SK-N-SH treated with all-trans-retinoic acid at 6 μM for 48 hours (cell line): ENCODE data around the gene NBPF4.

Source experiments
- ATAC-seq: fragments of 200-7000 bp; cut with Tn5 transposase; 3 replicates; pipeline ENCODE4 v1.9.1; 2020; ENCODE audit warnings: mild to moderate bottlenecking, moderate library complexity
- ARNTL ChIP-seq: fragments of 450-650 bp; formaldehyde crosslinking; IDR thresholded peaks from 2 replicates; pipeline ENCODE4 v1.5.0; 2020; ENCODE audit warnings: low read depth, mild to moderate bottlenecking, moderate library complexity, borderline replicate concordance
- CSDC2 ChIP-seq: fragments of 250-450 bp; sonication (Bioruptor Pico); IDR thresholded peaks from 2 replicates; pipeline ENCODE4 v1.5.0; 2020; ENCODE audit warnings: mild to moderate bottlenecking, moderate library complexity
- CSRNP3 ChIP-seq: fragments of 250-450 bp; sonication (Bioruptor Pico); IDR thresholded peaks from 2 replicates; pipeline ENCODE4 v1.5.1; 2021; ENCODE audit warnings: mild to moderate bottlenecking, moderate library complexity
- ESRRG ChIP-seq: fragments of 250-450 bp; sonication (Bioruptor Pico); IDR thresholded peaks from 2 replicates; pipeline ENCODE4 v1.6.1; 2021; ENCODE audit warnings: mild to moderate bottlenecking
- GLIS3 ChIP-seq: fragments of 250-450 bp; sonication (Bioruptor Pico); IDR thresholded peaks from 2 replicates; pipeline ENCODE4 v1.5.0; 2020; ENCODE audit warnings: mild to moderate bottlenecking, moderate library complexity
- ISL1 ChIP-seq: fragments of 250-450 bp; sonication (Bioruptor Pico); IDR thresholded peaks from 2 replicates; pipeline ENCODE4 v2.1.2; 2022; ENCODE audit warnings: mild to moderate bottlenecking, moderate library complexity
- OSR1 ChIP-seq: fragments of 250-450 bp; sonication (Bioruptor Pico); IDR thresholded peaks from 2 replicates; pipeline ENCODE4 v1.8.0; 2022; ENCODE audit warnings: moderate library complexity, mild to moderate bottlenecking, inconsistent platforms
- PPARA ChIP-seq: fragments of 250-450 bp; sonication (Bioruptor Pico); IDR thresholded peaks from 2 replicates; pipeline ENCODE4 v1.5.0; 2020; ENCODE audit warnings: mild to moderate bottlenecking, borderline replicate concordance
- SNAI2 ChIP-seq: fragments of 250-450 bp; sonication (Bioruptor Pico); IDR thresholded peaks from 2 replicates; pipeline ENCODE4 v1.5.0; 2020; ENCODE audit warnings: mild to moderate bottlenecking, moderate library complexity
- TCF4 ChIP-seq: fragments of 250-450 bp; sonication (Bioruptor Pico); IDR thresholded peaks from 2 replicates; pipeline ENCODE4 v1.8.0; 2021; ENCODE audit warnings: mild to moderate bottlenecking, moderate library complexity, borderline replicate concordance
- ZC3H10 ChIP-seq: fragments of 250-450 bp; sonication (Bioruptor Pico); IDR thresholded peaks from 2 replicates; pipeline ENCODE4 v1.5.1; 2021; ENCODE audit warnings: mild to moderate bottlenecking, moderate library complexity
- ZFP3 ChIP-seq: fragments of 250-450 bp; sonication (Bioruptor Pico); IDR thresholded peaks from 2 replicates; pipeline ENCODE4 v1.5.0; 2020; ENCODE audit warnings: mild to moderate bottlenecking, moderate library complexity
- ZNF565 ChIP-seq: fragments of 450-650 bp; formaldehyde crosslinking; conservative IDR thresholded peaks from 2 replicates; pipeline ENCODE4 v1.5.0; 2020; ENCODE audit warnings: low read depth, mild to moderate bottlenecking, moderate library complexity
- ZNF70 ChIP-seq: fragments of 450-650 bp; formaldehyde crosslinking; IDR thresholded peaks from 2 replicates; pipeline ENCODE4 v1.5.0; 2020; ENCODE audit warnings: mild to moderate bottlenecking, moderate library complexity
- TF ChIP-seq, protein P1 (sequence below): fragments of 250-450 bp; sonication (Bioruptor Pico); IDR thresholded peaks from 2 replicates; pipeline ENCODE4 v1.5.0; 2020; ENCODE audit warnings: mild to moderate bottlenecking, moderate library complexity
- TF ChIP-seq, protein P2 (sequence below): fragments of 250-450 bp; sonication (Bioruptor Pico); IDR thresholded peaks from 2 replicates; pipeline ENCODE4 v1.8.0; 2021; ENCODE audit warnings: low read depth, mild to moderate bottlenecking, moderate library complexity, borderline replicate concordance
- TF ChIP-seq, protein P3 (sequence below): fragments of 250-450 bp; sonication (Bioruptor Pico); IDR thresholded peaks from 2 replicates; pipeline ENCODE4 v1.8.0; 2020; ENCODE audit warnings: mild to moderate bottlenecking, moderate library complexity, borderline replicate concordance
- TF ChIP-seq, protein P4 (sequence below): fragments of 250-450 bp; sonication (Bioruptor Pico); IDR thresholded peaks from 2 replicates; pipeline ENCODE4 v1.5.1; 2020; ENCODE audit warnings: low read depth, mild to moderate bottlenecking, moderate library complexity

The NBPF4 gene

DNA sequence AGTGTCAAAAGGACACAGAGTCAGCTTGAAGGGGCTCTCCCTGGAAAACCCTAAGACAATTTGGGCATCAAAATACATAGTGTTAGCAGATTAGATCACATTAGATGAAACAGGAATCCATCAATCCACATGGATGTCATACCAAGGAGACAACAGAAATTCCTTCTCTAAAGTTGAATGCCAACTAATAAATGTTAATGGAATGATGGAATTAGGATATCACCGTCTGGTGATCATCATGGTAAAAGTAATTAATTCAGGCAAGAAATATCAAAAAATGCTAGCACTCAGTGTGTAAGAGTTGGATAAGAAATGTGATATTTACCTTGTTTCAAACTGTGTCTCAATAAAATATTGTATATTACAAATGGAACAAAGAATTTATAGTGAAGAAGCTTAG lies 32.9 kb downstream of the NBPF4 start:
- no peak for TF ChIP-seq ZFP3 (CRISPR knock-in tag)
- 0 out of 2 replicates have a peak, but pooled peaks have one; percentile 13 for TF ChIP-seq TCF4
- peak; percentile 91 for TF ChIP-seq ISL1 (CRISPR knock-in tag)
- ATAC-seq = no peak

- ATAC-seq = no peak
- TF ChIP-seq GLIS3 (CRISPR knock-in tag) (no peak), CSRNP3 (no peak), OSR1 (CRISPR knock-in tag) (no peak), SNAI2 (no peak), ARNTL (CRISPR knock-in tag) (no peak), PPARA (CRISPR knock-in tag) (no peak), CSDC2 (no peak), ESRRG (CRISPR knock-in tag) (no peak)
- TF ChIP-seq, protein P1, sequence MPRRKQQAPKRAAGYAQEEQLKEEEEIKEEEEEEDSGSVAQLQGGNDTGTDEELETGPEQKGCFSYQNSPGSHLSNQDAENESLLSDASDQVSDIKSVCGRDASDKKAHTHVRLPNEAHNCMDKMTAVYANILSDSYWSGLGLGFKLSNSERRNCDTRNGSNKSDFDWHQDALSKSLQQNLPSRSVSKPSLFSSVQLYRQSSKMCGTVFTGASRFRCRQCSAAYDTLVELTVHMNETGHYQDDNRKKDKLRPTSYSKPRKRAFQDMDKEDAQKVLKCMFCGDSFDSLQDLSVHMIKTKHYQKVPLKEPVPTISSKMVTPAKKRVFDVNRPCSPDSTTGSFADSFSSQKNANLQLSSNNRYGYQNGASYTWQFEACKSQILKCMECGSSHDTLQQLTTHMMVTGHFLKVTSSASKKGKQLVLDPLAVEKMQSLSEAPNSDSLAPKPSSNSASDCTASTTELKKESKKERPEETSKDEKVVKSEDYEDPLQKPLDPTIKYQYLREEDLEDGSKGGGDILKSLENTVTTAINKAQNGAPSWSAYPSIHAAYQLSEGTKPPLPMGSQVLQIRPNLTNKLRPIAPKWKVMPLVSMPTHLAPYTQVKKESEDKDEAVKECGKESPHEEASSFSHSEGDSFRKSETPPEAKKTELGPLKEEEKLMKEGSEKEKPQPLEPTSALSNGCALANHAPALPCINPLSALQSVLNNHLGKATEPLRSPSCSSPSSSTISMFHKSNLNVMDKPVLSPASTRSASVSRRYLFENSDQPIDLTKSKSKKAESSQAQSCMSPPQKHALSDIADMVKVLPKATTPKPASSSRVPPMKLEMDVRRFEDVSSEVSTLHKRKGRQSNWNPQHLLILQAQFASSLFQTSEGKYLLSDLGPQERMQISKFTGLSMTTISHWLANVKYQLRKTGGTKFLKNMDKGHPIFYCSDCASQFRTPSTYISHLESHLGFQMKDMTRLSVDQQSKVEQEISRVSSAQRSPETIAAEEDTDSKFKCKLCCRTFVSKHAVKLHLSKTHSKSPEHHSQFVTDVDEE (CRISPR knock-in tag) = no peak
These were observed 34.3 kb downstream of the NBPF4 start for GRCh38 chr1:108209456-108210108.

- TF ChIP-seq ZNF70 (CRISPR knock-in tag) (no peak), ZC3H10 (CRISPR knock-in tag) (no peak), TCF4 (no peak), ZNF565 (CRISPR knock-in tag) (no peak)
- TF ChIP-seq, protein P2, sequence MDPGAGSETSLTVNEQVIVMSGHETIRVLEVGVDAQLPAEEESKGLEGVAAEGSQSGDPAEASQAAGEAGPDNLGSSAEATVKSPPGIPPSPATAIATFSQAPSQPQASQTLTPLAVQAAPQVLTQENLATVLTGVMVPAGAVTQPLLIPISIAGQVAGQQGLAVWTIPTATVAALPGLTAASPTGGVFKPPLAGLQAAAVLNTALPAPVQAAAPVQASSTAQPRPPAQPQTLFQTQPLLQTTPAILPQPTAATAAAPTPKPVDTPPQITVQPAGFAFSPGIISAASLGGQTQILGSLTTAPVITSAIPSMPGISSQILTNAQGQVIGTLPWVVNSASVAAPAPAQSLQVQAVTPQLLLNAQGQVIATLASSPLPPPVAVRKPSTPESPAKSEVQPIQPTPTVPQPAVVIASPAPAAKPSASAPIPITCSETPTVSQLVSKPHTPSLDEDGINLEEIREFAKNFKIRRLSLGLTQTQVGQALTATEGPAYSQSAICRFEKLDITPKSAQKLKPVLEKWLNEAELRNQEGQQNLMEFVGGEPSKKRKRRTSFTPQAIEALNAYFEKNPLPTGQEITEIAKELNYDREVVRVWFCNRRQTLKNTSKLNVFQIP (CRISPR knock-in tag) = no peak
- TF ChIP-seq, protein P3, sequence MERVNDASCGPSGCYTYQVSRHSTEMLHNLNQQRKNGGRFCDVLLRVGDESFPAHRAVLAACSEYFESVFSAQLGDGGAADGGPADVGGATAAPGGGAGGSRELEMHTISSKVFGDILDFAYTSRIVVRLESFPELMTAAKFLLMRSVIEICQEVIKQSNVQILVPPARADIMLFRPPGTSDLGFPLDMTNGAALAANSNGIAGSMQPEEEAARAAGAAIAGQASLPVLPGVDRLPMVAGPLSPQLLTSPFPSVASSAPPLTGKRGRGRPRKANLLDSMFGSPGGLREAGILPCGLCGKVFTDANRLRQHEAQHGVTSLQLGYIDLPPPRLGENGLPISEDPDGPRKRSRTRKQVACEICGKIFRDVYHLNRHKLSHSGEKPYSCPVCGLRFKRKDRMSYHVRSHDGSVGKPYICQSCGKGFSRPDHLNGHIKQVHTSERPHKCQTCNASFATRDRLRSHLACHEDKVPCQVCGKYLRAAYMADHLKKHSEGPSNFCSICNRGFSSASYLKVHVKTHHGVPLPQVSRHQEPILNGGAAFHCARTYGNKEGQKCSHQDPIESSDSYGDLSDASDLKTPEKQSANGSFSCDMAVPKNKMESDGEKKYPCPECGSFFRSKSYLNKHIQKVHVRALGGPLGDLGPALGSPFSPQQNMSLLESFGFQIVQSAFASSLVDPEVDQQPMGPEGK (CRISPR knock-in tag) = no peak
- TF ChIP-seq, protein P1 (CRISPR knock-in tag) = no peak
- TF ChIP-seq, protein P4, sequence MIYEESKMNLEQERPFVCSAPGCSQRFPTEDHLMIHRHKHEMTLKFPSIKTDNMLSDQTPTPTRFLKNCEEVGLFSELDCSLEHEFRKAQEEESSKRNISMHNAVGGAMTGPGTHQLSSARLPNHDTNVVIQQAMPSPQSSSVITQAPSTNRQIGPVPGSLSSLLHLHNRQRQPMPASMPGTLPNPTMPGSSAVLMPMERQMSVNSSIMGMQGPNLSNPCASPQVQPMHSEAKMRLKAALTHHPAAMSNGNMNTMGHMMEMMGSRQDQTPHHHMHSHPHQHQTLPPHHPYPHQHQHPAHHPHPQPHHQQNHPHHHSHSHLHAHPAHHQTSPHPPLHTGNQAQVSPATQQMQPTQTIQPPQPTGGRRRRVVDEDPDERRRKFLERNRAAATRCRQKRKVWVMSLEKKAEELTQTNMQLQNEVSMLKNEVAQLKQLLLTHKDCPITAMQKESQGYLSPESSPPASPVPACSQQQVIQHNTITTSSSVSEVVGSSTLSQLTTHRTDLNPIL (CRISPR knock-in tag) = no peak
- ATAC-seq = no peak
These were observed 35.0 kb downstream of the NBPF4 start for GRCh38 chr1:108208724-108209446.
